SK-N-SH (cell line): ENCODE measurements around the gene REEP3. TPM values are rescaled to one million over a fixed set of nuclear protein-coding genes. Genes with fewer than 3 reads are reported as not detected.

ENCODE experiments used
- CTCF ChIA-PET: fragments of 300-600, 350-600 bp; formaldehyde crosslinking; extraction: SDS; loops from one replicate; lab custom pipeline; 2021; lab: Yijun Ruan, JAX
- POLR2A ChIA-PET: fragments of 350-600 bp; sonication (Branson Sonifier 250); formaldehyde crosslinking; extraction: SDS; loops from one replicate; lab custom pipeline; 2020; ENCODE audit warnings: antibody characterized with exemption, inconsistent platforms; lab: Yijun Ruan, JAX
- DNase-seq: peaks from one replicate; pipeline ENCODE4 v3.0.0; 2012
- H2AFZ ChIP-seq: fragments of 200-600 bp; sonication (generic); 2 replicates; pipeline ENCODE4 v1.8.1; 2016; ENCODE audit warnings: antibody characterized with exemption, mild to moderate bottlenecking, low read depth
- H3F3A ChIP-seq: fragments of 200-600 bp; sonication (generic); replicated peaks from 2 replicates; pipeline ENCODE3; 2016; ENCODE audit warnings: antibody characterized with exemption, mild to moderate bottlenecking; ENCODE audit not compliant: insufficient read depth
- H3K27ac ChIP-seq, 2 experiments: fragments of 200-500 bp in 1 of 2; fragments of 200-600 bp in 1 of 2; sonication (Bioruptor generic) in 1 of 2; sonication (generic), shearing (Covaris generic) in 1 of 2; 2 replicates each; pipeline versions ENCODE4 v1.5.1 to v1.6.1; 2014 to 2016; ENCODE audit warnings: low read depth in 2 of 2, inconsistent platforms in 1 of 2, low read length in 1 of 2, mild to moderate bottlenecking in 1 of 2, mixed read lengths in 1 of 2
- H3K27me3 ChIP-seq: fragments of 200-600 bp; sonication (generic), shearing (Covaris generic); 2 replicates; pipeline ENCODE4 v1.6.1; 2016; ENCODE audit warnings: mixed run types; ENCODE audit not compliant: insufficient read depth
- H3K36me3 ChIP-seq, 2 experiments: fragments of 200-500 bp in 1 of 2; fragments of 200-600 bp in 1 of 2; sonication (Bioruptor generic) in 1 of 2; sonication (generic) in 1 of 2; replicated peaks in 1 of 2; 2 replicates each; pipeline versions ENCODE3 to v1.5.1; 2014 to 2016; ENCODE audit warnings: low read length in 1 of 2, mild to moderate bottlenecking in 1 of 2; ENCODE audit not compliant: insufficient read depth in 2 of 2, control insufficient read depth in 1 of 2
- H3K4me1 ChIP-seq, 2 experiments: fragments of 200-500 bp in 1 of 2; fragments of 200-600 bp in 1 of 2; sonication (Bioruptor generic) in 1 of 2; sonication (generic), shearing (Covaris generic) in 1 of 2; 2 replicates each; pipeline versions ENCODE4 v1.5.1 to v1.6.1; 2014 to 2016; ENCODE audit warnings: low read depth in 1 of 2, low read length in 1 of 2, mixed run types in 1 of 2; ENCODE audit not compliant: insufficient read depth in 2 of 2, control insufficient read depth in 1 of 2
- H3K4me2 ChIP-seq: fragments of 200-600 bp; sonication (generic), shearing (Covaris generic); 2 replicates; pipeline ENCODE4 v1.6.1; 2017; ENCODE audit warnings: mixed run types
- H3K4me3 ChIP-seq, 2 experiments: fragments of 200-500 bp in 1 of 2; fragments of 200-600 bp in 1 of 2; sonication (Bioruptor generic) in 1 of 2; sonication (generic), shearing (Covaris generic) in 1 of 2; 2 replicates each; pipeline versions ENCODE4 v1.5.1 to v1.8.1; 2014 to 2016; ENCODE audit warnings: low read depth in 2 of 2, inconsistent platforms in 1 of 2, low read length in 1 of 2, mild to moderate bottlenecking in 1 of 2, mixed read lengths in 1 of 2, moderate library complexity in 1 of 2
- H3K79me2 ChIP-seq: fragments of 200-600 bp; sonication (generic); 2 replicates; pipeline ENCODE4 v1.8.1; 2017; ENCODE audit warnings: mild to moderate bottlenecking; ENCODE audit not compliant: insufficient read depth
- H3K9ac ChIP-seq: fragments of 200-600 bp; sonication (generic); 2 replicates; pipeline ENCODE4 v1.6.1; 2017; ENCODE audit warnings: mixed run types
- H3K9me2 ChIP-seq: fragments of 200-600 bp; sonication (generic); 2 replicates; pipeline ENCODE4 v1.6.1; 2017; ENCODE audit warnings: mixed run types
- H3K9me3 ChIP-seq: fragments of 200-600 bp; sonication (generic); 2 replicates; pipeline ENCODE4 v1.6.1; 2017; ENCODE audit warnings: mixed run types, mild to moderate bottlenecking, moderate library complexity
- H4K20me1 ChIP-seq: fragments of 200-600 bp; sonication (generic); 2 replicates; pipeline ENCODE4 v1.6.1; 2017; ENCODE audit warnings: mild to moderate bottlenecking, mixed run types; ENCODE audit not compliant: insufficient read depth
- EZH2phosphoT487 ChIP-seq: fragments of 200-600 bp; sonication (generic); IDR thresholded peaks from 2 replicates; pipeline ENCODE4 v1.6.1; 2017; ENCODE audit warnings: low read depth, mixed run types, mild to moderate bottlenecking, antibody characterized with exemption, moderate library complexity, borderline replicate concordance
- FOXJ3 ChIP-seq: sonication (generic); formaldehyde crosslinking; IDR thresholded peaks from 2 replicates; pipeline ENCODE4 v1.5.1; 2020; ENCODE audit warnings: mild to moderate bottlenecking, missing genetic modification reagents
- FOXM1 ChIP-seq: IDR thresholded peaks from 2 replicates; pipeline ENCODE4 v1.4.0; 2012; ENCODE audit warnings: low read depth, mild to moderate bottlenecking
- GABPA ChIP-seq: IDR thresholded peaks from 2 replicates; pipeline ENCODE4 v1.4.0; 2012; ENCODE audit warnings: low read depth, mild to moderate bottlenecking
- JUND ChIP-seq: IDR thresholded peaks from 2 replicates; pipeline ENCODE4 v1.4.0; 2012
- RAD21 ChIP-seq: IDR thresholded peaks from 2 replicates; pipeline ENCODE4 v1.6.1; 2012; ENCODE audit warnings: mild to moderate bottlenecking, low read length
- RFX5 ChIP-seq: IDR thresholded peaks from 2 replicates; pipeline ENCODE4 v1.6.1; 2012; ENCODE audit warnings: mild to moderate bottlenecking, improper control_type of control experiment, low read length
- SIN3A ChIP-seq: IDR thresholded peaks from 2 replicates; pipeline ENCODE4 v1.6.1; 2012; ENCODE audit warnings: low read depth, mild to moderate bottlenecking, low read length, moderate library complexity, borderline replicate concordance
- SMC3 ChIP-seq: IDR thresholded peaks from 2 replicates; pipeline ENCODE4 v1.6.1; 2012; ENCODE audit warnings: low read depth, low read length, improper control_type of control experiment
- TAF1 ChIP-seq: IDR thresholded peaks from 2 replicates; pipeline ENCODE4 v1.6.1; 2012; ENCODE audit warnings: low read depth, mild to moderate bottlenecking, low read length, moderate library complexity, borderline replicate concordance
- ZBTB33 ChIP-seq: IDR thresholded peaks from 2 replicates; pipeline ENCODE4 v1.4.0; 2012; ENCODE audit warnings: low read depth, borderline replicate concordance
- WGBS: methylation state at CpG from one replicate; pipeline ENCODE4 v1.1.6; 2017; ENCODE audit warnings: low lambda C conversion rate; 5-methylcytosine and 5-hydroxymethylcytosine counted together
- polyA plus RNA-seq, 3 experiments: library from polyadenylated mRNA; depleted of rRNA; stranded (reverse); fragments of >200 nt; gene quantifications; 2 replicates each; pipeline ENCODE4 v1.2.3, GENCODE V29; 2012

The REEP3 gene
- polyA plus RNA-seq, 1 of the 3 experiments (the other 2 are of a cell fraction), result 7.6 TPM

GRCh38 chr10:63579371-63580014 is 58.3 kb downstream of the REEP3 start:
- Histone ChIP-seq H4K20me1 (no peaks in the 10 kb centered on the region), H3K4me2 (no peak overlapping the region), H3K79me2 (no peaks in the 10 kb centered on the region), H3K9me2 (no peaks in the 10 kb centered on the region), H3K9me3 (no peaks in the 10 kb centered on the region), H2AFZ (no peak overlapping the region), H3K9ac (no peak overlapping the region), H3F3A (no peaks in the 10 kb centered on the region), H3K4me1 (peaks cover 0 to 6% of the 10 kb centered on the region in 2 experiments; a peak in 3 of 4 replicates), H3K36me3 (peaks cover 7 to 15% of the 10 kb centered on the region in 2 experiments), H3K4me3 (no peak overlapping the region), H3K27ac (no peak overlapping the region), H3K27me3 (no peaks in the 10 kb centered on the region)
- no peak for DNase-seq
- CTCF ChIA-PET, result interaction anchor here (0.8 to 2.2 kb wide), 2 partner anchors 39 to 201 kb away, joined by 4 to 7 read pairs; no protein-coding TSS in a partner anchor
- no peak for TF ChIP-seq TAF1
- no peak for TF ChIP-seq RFX5
- no peak for TF ChIP-seq RAD21
- POLR2A ChIA-PET, result no interaction called here

- no peak for DNase-seq
- no peaks in the 10 kb centered on the region for H4K20me1 ChIP-seq
- no peak overlapping the region for H3K27ac ChIP-seq
- no peak overlapping the region for H3K4me3 ChIP-seq
- no peaks in the 10 kb centered on the region for H3K9me3 ChIP-seq
- no peaks in the 10 kb centered on the region for H3K9me2 ChIP-seq
- no peak overlapping the region for H3K4me2 ChIP-seq
- WGBS, result over 99% methylated on average over 8 of the region's 8 CpGs
- H2AFZ ChIP-seq, result no peak overlapping the region
- peaks cover 0 to 2% of the 10 kb centered on the region in 2 experiments for H3K36me3 ChIP-seq
- no peak overlapping the region for H3K9ac ChIP-seq
- H3K4me1 ChIP-seq, result peaks cover 0 to 9% of the 10 kb centered on the region in 2 experiments; a peak in 3 of 4 replicates
- TF ChIP-seq SMC3, result no peak
- no peak for TF ChIP-seq EZH2phosphoT487
- TF ChIP-seq FOXJ3 (CRISPR knock-in tag), result no peak
- TF ChIP-seq JUND, result no peak
- no peak for TF ChIP-seq FOXM1
- no peak for TF ChIP-seq ZBTB33
- TF ChIP-seq SIN3A, result no peak
- TF ChIP-seq GABPA, result no peak
- TF ChIP-seq, all 33 proteins: peak for 0
- Histone ChIP-seq H3K79me2 (no peaks in the 10 kb centered on the region), H3K27me3 (no peaks in the 10 kb centered on the region), H3F3A (peaks cover 4% of the 10 kb centered on the region)
- ChIA-PET POLR2A (no interaction called here), CTCF (no interaction called here)
Measured at GRCh38 chr10:63582690-63583089, 61.5 kb downstream of the REEP3 start.
